Mucosa of stomach (tissue), 1 donor: ENCODE data around the gene HNRNPM.
A peak's percentile ranks its signal among the peaks of the same experiment; 100 is the strongest.

Experiments
- H3K27me3 ChIP-seq: one replicate; pipeline ENCODE4 v1.7.0; 2013; ENCODE audit warnings: mild to moderate bottlenecking, low read length; ENCODE audit not compliant: control insufficient read depth, insufficient read depth
- H3K36me3 ChIP-seq: one replicate; pipeline ENCODE4 v1.7.0; 2013; ENCODE audit warnings: low read length; ENCODE audit not compliant: control insufficient read depth, insufficient read depth
- H3K4me1 ChIP-seq: one replicate; pipeline ENCODE4 v1.7.0; 2013; ENCODE audit warnings: mild to moderate bottlenecking, low read length; ENCODE audit not compliant: control insufficient read depth, insufficient read depth
- H3K4me3 ChIP-seq: one replicate; pipeline ENCODE4 v1.7.0; 2013; ENCODE audit warnings: low read length
- H3K9ac ChIP-seq: one replicate; pipeline ENCODE4 v1.7.0; 2013; ENCODE audit warnings: mild to moderate bottlenecking, low read length, moderate library complexity
- H3K9me3 ChIP-seq: one replicate; pipeline ENCODE4 v1.7.0; 2013; ENCODE audit warnings: mild to moderate bottlenecking, low read length, moderate library complexity; ENCODE audit not compliant: control insufficient read depth
- donor health status: Pancreatic carcinoma.

HNRNPM gene

GRCh38 chr19:8498295-8498694 is 53.5 kb downstream of the HNRNPM start:
- no peaks in the 10 kb centered on the region for H3K36me3 ChIP-seq
- H3K9ac ChIP-seq: no peak overlapping the region
- H3K27me3 ChIP-seq: no peaks in the 10 kb centered on the region
- no peaks in the 10 kb centered on the region for H3K9me3 ChIP-seq
- H3K4me3 ChIP-seq: no peak overlapping the region
- no peaks in the 10 kb centered on the region for H3K4me1 ChIP-seq

GRCh38 chr19:8499048-8499833 is 54.5 kb downstream of the HNRNPM start:
- H3K9ac ChIP-seq: no peak overlapping the region
- H3K4me1 ChIP-seq: no peaks in the 10 kb centered on the region
- H3K36me3 ChIP-seq: no peaks in the 10 kb centered on the region
- no peak overlapping the region for H3K4me3 ChIP-seq
- H3K27me3 ChIP-seq: no peaks in the 10 kb centered on the region
- no peaks in the 10 kb centered on the region for H3K9me3 ChIP-seq

GRCh38 chr19:8500158-8500557 is 55.4 kb downstream of the HNRNPM start:
- H3K9ac ChIP-seq: no peak overlapping the region
- H3K4me1 ChIP-seq: no peaks in the 10 kb centered on the region
- no peaks in the 10 kb centered on the region for H3K27me3 ChIP-seq
- H3K9me3 ChIP-seq: no peaks in the 10 kb centered on the region
- H3K36me3 ChIP-seq: no peaks in the 10 kb centered on the region
- no peak overlapping the region for H3K4me3 ChIP-seq

- Histone ChIP-seq H3K27me3 (no peaks in the 10 kb centered on the region), H3K36me3 (no peaks in the 10 kb centered on the region), H3K9me3 (no peaks in the 10 kb centered on the region), H3K9ac (no peak overlapping the region), H3K4me1 (peaks cover 10% of the 10 kb centered on the region), H3K4me3 (no peak overlapping the region)
Measured at GRCh38 chr19:8501516-8501915, 56.7 kb downstream of the HNRNPM start.

GRCh38 chr19:8501981-8502380 is 57.2 kb downstream of the HNRNPM start:
- H3K9ac ChIP-seq: no peak overlapping the region

GRCh38 chr19:8503510-8503909 is 58.7 kb downstream of the HNRNPM start:
- Histone ChIP-seq H3K27me3 (no peaks in the 10 kb centered on the region), H3K9me3 (no peaks in the 10 kb centered on the region), H3K9ac (no peak overlapping the region), H3K36me3 (no peaks in the 10 kb centered on the region), H3K4me3 (no peak overlapping the region), H3K4me1 (peaks cover 13% of the 10 kb centered on the region)

More at GRCh38 chr19:8501981-8502380, 57.2 kb downstream of the HNRNPM start:
- no peak overlapping the region for H3K4me3 ChIP-seq
- no peaks in the 10 kb centered on the region for H3K27me3 ChIP-seq
- no peaks in the 10 kb centered on the region for H3K36me3 ChIP-seq
- H3K9me3 ChIP-seq: no peaks in the 10 kb centered on the region
- H3K4me1 ChIP-seq: peaks cover 13% of the 10 kb centered on the region

- Histone ChIP-seq H3K9me3 (no peaks in the 10 kb centered on the region), H3K36me3 (no peaks in the 10 kb centered on the region), H3K9ac (no peak overlapping the region), H3K4me3 (no peak overlapping the region), H3K27me3 (no peaks in the 10 kb centered on the region), H3K4me1 (peaks cover 13% of the 10 kb centered on the region)
Measured at GRCh38 chr19:8504171-8504570, 59.4 kb downstream of the HNRNPM start.

- Histone ChIP-seq H3K27me3 (no peaks in the 10 kb centered on the region), H3K36me3 (no peaks in the 10 kb centered on the region), H3K4me1 (peaks cover 13% of the 10 kb centered on the region), H3K9ac (no peak overlapping the region), H3K9me3 (no peaks in the 10 kb centered on the region), H3K4me3 (no peak overlapping the region)
Measured at GRCh38 chr19:8504919-8505318, 60.1 kb downstream of the HNRNPM start.

GRCh38 chr19:8505680-8506401 is 61.1 kb downstream of the HNRNPM start:
- peak overlapping the region; percentile 25 for H3K9ac ChIP-seq
- peak overlapping the region; percentile 36 for H3K4me3 ChIP-seq
- no peaks in the 10 kb centered on the region for H3K36me3 ChIP-seq
- H3K9me3 ChIP-seq: no peaks in the 10 kb centered on the region
- H3K27me3 ChIP-seq: no peaks in the 10 kb centered on the region
- peaks cover 13% of the 10 kb centered on the region for H3K4me1 ChIP-seq

- Histone ChIP-seq H3K9me3 (no peaks in the 10 kb centered on the region), H3K36me3 (no peaks in the 10 kb centered on the region), H3K9ac (peak overlapping the region; percentile 25), H3K4me3 (peak overlapping the region; percentile 36), H3K4me1 (peaks cover 13% of the 10 kb centered on the region), H3K27me3 (no peaks in the 10 kb centered on the region)
Measured at GRCh38 chr19:8506402-8506957, 61.7 kb downstream of the HNRNPM start.

- Histone ChIP-seq H3K36me3 (peaks cover 5% of the 10 kb centered on the region), H3K4me1 (peaks cover 30% of the 10 kb centered on the region), H3K27me3 (no peaks in the 10 kb centered on the region), H3K4me3 (no peak overlapping the region), H3K9me3 (no peaks in the 10 kb centered on the region), H3K9ac (no peak overlapping the region)
Measured at GRCh38 chr19:8510589-8511115, 65.9 kb downstream of the HNRNPM start.

- Histone ChIP-seq H3K4me3 (no peak overlapping the region), H3K9me3 (no peaks in the 10 kb centered on the region), H3K27me3 (no peaks in the 10 kb centered on the region), H3K4me1 (peaks cover 20% of the 10 kb centered on the region), H3K9ac (no peak overlapping the region), H3K36me3 (peaks cover 5% of the 10 kb centered on the region)
Measured at GRCh38 chr19:8511573-8512101, 66.9 kb downstream of the HNRNPM start.
